ENCODE data around the gene PCDHGA5. TPM values are rescaled to one million over a fixed set of nuclear protein-coding genes. Genes with fewer than 3 reads are reported as not detected.
"Not testable (repeated sequence)": the region's sequence is repeated elsewhere in the genome, so short reads cannot be mapped to it uniquely, and the experiment has no call there.

PCDHGA5 gene
- total RNA-seq, 4 donors from 2014 or later = 1.5 to 4.0 (median 2.7) TPM

DNA sequence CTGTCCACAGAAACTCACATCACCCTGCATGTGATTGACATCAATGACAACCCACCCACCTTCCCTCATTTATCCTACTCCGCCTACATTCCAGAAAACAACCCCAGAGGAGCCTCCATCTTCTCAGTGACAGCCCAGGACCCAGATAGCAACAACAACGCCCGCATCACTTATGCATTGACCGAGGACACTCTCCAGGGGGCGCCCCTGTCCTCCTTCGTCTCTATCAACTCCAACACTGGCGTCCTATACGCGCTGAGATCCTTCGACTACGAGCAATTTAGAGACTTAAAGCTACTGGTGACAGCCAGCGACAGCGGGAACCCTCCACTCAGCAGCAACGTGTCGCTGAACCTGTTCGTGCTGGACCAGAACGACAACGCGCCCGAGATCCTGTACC lies 18.6 kb upstream of the PCDHGA5 start:
- H3K27me3 ChIP-seq = peaks cover 4% of the 10 kb centered on the region
- no peaks in the 10 kb centered on the region for H3K36me3 ChIP-seq
- no peaks in the 10 kb centered on the region for H3K4me1 ChIP-seq
- 45% methylated on average over 11 of the region's 20 CpGs for WGBS
- no peak for TF ChIP-seq EP300 (IDR thresholded peaks at IDR 0.05)
- TF ChIP-seq, protein P1, sequence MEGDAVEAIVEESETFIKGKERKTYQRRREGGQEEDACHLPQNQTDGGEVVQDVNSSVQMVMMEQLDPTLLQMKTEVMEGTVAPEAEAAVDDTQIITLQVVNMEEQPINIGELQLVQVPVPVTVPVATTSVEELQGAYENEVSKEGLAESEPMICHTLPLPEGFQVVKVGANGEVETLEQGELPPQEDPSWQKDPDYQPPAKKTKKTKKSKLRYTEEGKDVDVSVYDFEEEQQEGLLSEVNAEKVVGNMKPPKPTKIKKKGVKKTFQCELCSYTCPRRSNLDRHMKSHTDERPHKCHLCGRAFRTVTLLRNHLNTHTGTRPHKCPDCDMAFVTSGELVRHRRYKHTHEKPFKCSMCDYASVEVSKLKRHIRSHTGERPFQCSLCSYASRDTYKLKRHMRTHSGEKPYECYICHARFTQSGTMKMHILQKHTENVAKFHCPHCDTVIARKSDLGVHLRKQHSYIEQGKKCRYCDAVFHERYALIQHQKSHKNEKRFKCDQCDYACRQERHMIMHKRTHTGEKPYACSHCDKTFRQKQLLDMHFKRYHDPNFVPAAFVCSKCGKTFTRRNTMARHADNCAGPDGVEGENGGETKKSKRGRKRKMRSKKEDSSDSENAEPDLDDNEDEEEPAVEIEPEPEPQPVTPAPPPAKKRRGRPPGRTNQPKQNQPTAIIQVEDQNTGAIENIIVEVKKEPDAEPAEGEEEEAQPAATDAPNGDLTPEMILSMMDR (IDR thresholded peaks at IDR 0.05) = no peak
- TF ChIP-seq POLR2A (IDR thresholded peaks at IDR 0.05) = no peak
- no peak for TF ChIP-seq POLR2AphosphoS5 (IDR thresholded peaks at IDR 0.05)
- H3K4me3 ChIP-seq = no peak overlapping the region
- no peak overlapping the region for H3K27ac ChIP-seq
- DNase-seq (ENCODE audit: low spot score in 2 of 2) = no peak
- H3K9me3 ChIP-seq = peaks cover 15% of the 10 kb centered on the region

DNA sequence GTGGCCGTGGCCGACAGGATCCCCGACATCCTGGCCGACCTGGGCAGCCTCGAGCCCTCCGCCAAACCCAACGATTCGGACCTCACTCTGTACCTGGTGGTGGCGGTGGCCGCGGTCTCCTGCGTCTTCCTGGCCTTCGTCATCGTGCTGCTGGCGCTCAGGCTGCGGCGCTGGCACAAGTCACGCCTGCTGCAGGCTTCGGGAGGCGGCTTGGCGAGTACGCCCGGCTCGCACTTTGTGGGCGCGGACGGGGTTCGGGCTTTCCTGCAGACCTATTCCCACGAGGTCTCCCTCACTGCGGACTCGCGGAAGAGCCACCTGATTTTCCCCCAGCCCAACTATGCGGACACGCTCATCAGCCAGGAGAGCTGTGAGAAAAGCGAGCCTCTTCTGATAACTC lies 17.9 kb upstream of the PCDHGA5 start:
- WGBS = 59% methylated on average over 9 of the region's 35 CpGs
- not testable (repeated sequence) for H3K4me1 ChIP-seq; H3K27me3 ChIP-seq; H3K27ac ChIP-seq; H3K4me3 ChIP-seq; DNase-seq (ENCODE audit: low spot score in 2 of 2); H3K36me3 ChIP-seq
- peaks cover 22% of the 10 kb centered on the region for H3K9me3 ChIP-seq

DNA sequence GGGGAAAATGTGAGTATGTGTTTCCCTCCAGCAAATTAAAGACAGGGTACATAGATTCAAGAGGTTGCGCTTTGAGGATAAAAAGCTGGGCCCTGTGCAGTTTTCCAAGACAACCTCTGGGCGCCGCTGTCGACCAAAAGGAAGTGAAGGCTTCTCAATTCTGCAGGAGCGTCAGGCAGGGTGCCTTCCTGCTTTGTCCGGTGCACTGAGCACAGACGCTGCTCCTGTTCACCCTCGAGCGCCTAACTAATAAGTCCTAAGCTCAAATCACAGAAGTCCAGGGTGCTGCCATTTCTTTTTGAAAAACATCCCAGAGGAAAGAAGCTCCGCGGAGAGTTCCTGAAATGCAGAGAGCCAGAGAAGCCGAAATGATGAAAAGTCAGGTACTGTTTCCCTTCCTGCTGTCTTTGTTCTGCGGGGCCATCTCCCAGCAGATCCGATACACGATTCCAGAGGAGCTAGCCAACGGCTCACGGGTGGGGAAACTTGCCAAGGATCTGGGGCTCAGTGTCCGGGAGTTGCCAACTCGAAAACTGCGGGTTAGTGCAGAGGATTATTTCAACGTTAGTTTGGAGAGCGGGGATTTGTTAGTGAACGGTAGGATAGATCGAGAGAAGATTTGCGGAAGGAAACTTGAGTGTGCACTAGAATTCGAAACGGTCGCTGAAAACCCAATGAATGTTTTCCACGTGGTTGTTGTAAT lies 13.9 kb upstream of the PCDHGA5 start, which contains the start of gene PCDHGB1:
Gene PCDHGB1, plus strand, starts transcription at position 183 of the 703 bp plus-strand sequence. Its CDS starts 162 bp downstream, at position 345.
- no peak for DNase-seq (ENCODE audit: low spot score in 2 of 2)
- H3K27me3 ChIP-seq = no peaks in the 10 kb centered on the region
- no peaks in the 10 kb centered on the region for H3K4me1 ChIP-seq
- no peaks in the 10 kb centered on the region for H3K36me3 ChIP-seq
- H3K4me3 ChIP-seq = peak within 1 kb of the TSS; percentile 19
- H3K9me3 ChIP-seq = peaks cover 34% of the 10 kb centered on the region
- no peak within 1 kb of the TSS for H3K27ac ChIP-seq
- no peak for TF ChIP-seq POLR2AphosphoS5 (IDR thresholded peaks at IDR 0.05)
- TF ChIP-seq, protein P1 (IDR thresholded peaks at IDR 0.05) = peak in 1 of 2 donors; percentile 13
- 25% methylated on average over 29 of the region's 29 CpGs for WGBS

DNA sequence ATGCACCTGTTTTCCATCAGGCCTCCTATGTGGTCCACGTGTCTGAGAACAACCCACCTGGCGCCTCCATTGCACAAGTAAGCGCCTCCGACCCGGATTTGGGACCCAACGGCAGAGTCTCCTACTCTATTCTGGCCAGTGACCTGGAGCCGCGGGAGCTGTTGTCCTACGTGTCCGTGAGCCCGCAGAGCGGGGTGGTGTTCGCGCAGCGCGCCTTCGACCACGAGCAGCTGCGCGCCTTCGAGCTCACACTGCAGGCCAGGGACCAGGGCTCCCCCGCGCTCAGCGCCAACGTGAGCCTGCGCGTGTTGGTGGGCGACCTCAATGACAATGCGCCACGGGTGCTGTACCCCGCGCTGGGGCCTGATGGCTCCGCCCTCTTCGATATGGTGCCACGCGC lies 12.4 kb upstream of the PCDHGA5 start:
- Histone ChIP-seq H3K27me3 (no peaks in the 10 kb centered on the region), H3K9me3 (peaks cover 37% of the 10 kb centered on the region), H3K4me3 (no peak overlapping the region), H3K27ac (no peak overlapping the region), H3K36me3 (no peaks in the 10 kb centered on the region), H3K4me1 (no peaks in the 10 kb centered on the region)
- no peak for TF ChIP-seq EP300 (IDR thresholded peaks at IDR 0.05)
- TF ChIP-seq POLR2A (IDR thresholded peaks at IDR 0.05) = no peak
- TF ChIP-seq, protein P1 (IDR thresholded peaks at IDR 0.05) = no peak
- TF ChIP-seq POLR2AphosphoS5 (IDR thresholded peaks at IDR 0.05) = no peak
- no peak for DNase-seq (ENCODE audit: low spot score in 2 of 2)
- WGBS = 45% methylated on average over 22 of the region's 36 CpGs

DNA sequence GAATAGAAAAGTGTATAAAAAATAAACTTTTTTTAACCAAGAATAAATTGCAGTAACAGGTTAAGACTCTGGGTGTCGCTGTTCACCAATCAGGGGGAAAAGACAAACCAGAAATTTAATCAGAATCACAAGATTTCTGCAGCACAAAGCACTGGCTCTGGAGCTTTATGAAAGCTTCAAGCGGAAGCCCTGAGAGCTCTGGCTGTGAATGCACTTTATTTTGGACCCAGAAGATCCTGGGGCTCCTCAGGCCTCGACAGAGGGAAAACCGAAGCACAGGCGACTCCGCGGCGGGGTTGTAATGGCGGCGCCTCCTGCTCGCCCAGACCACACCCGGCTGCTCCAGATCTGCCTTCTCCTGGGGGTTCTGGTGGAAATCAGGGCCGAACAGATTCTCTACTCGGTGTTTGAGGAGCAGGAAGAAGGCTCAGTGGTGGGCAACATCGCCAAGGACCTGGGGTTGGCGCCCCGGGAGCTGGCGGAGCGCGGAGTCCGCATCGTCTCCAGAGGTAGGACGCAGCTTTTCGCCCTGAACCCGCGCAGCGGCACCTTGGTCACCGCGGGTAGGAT lies 9.0 kb upstream of the PCDHGA5 start, which contains the start of gene PCDHGA4:
Gene PCDHGA4, plus strand, starts transcription at position 122 of the 570 bp plus-strand sequence. Its CDS starts 87 bp downstream, at position 209.
- Histone ChIP-seq H3K27ac (no peak within 1 kb of the TSS), H3K9me3 (peaks cover 55% of the 10 kb centered on the region), H3K4me1 (no peaks in the 10 kb centered on the region), H3K36me3 (no peaks in the 10 kb centered on the region), H3K27me3 (no peaks in the 10 kb centered on the region), H3K4me3 (peak within 1 kb of the TSS; percentile 29)
- DNase-seq (ENCODE audit: low spot score in 2 of 2) = no peak
- WGBS = 14% methylated on average over 22 of the region's 29 CpGs
- TF ChIP-seq POLR2A (IDR thresholded peaks at IDR 0.05) (no peak), EP300 (IDR thresholded peaks at IDR 0.05) (no peak), POLR2AphosphoS5 (IDR thresholded peaks at IDR 0.05) (no peak)
- TF ChIP-seq, protein P1 (IDR thresholded peaks at IDR 0.05) = no peak

Measured in suprapubic skin (tissue), 4 donors.